OCI-LY7 (cell line): ENCODE data around the gene LRRC39.

Source experiments
- EZH2phosphoT487 ChIP-seq: fragments of 200-600 bp; sonication (generic); IDR thresholded peaks from 2 replicates; pipeline ENCODE4 v1.6.1; 2018; ENCODE audit warnings: low read depth, borderline replicate concordance, mild to moderate bottlenecking, mixed run types, antibody characterized with exemption, low read length, moderate library complexity, mixed read lengths
- TF ChIP-seq, protein P1 (sequence below): fragments of 200-600 bp; sonication (generic); conservative IDR thresholded peaks from 2 replicates; pipeline ENCODE4 v1.5.1; 2014; ENCODE audit warnings: mild to moderate bottlenecking, antibody characterized with exemption, low read length, moderate library complexity, mixed read lengths

- TF ChIP-seq, protein P1, sequence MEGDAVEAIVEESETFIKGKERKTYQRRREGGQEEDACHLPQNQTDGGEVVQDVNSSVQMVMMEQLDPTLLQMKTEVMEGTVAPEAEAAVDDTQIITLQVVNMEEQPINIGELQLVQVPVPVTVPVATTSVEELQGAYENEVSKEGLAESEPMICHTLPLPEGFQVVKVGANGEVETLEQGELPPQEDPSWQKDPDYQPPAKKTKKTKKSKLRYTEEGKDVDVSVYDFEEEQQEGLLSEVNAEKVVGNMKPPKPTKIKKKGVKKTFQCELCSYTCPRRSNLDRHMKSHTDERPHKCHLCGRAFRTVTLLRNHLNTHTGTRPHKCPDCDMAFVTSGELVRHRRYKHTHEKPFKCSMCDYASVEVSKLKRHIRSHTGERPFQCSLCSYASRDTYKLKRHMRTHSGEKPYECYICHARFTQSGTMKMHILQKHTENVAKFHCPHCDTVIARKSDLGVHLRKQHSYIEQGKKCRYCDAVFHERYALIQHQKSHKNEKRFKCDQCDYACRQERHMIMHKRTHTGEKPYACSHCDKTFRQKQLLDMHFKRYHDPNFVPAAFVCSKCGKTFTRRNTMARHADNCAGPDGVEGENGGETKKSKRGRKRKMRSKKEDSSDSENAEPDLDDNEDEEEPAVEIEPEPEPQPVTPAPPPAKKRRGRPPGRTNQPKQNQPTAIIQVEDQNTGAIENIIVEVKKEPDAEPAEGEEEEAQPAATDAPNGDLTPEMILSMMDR: no peak
- TF ChIP-seq EZH2phosphoT487: no peak
Measured at GRCh38 chr1:100146958-100147357, 31.1 kb downstream of the LRRC39 start.
